ENCODE data around the gene ZFPM1. TPM values are rescaled to one million over a fixed set of nuclear protein-coding genes. Genes with fewer than 3 reads are reported as not detected.

Gene ZFPM1
- total RNA-seq, 1 donor from 2014 or later: 0.64 TPM

- no peak for DNase-seq (ENCODE audit: low read depth in 2 of 2)
Observed at GRCh38 chr16:88448461-88449266, 4.4 kb upstream of the ZFPM1 start.

GRCh38 chr16:88449267-88449561 is 3.9 kb upstream of the ZFPM1 start:
- no peak for DNase-seq (ENCODE audit: low read depth in 2 of 2)

- peak in 1 of 2 donors; percentile 28 for DNase-seq (ENCODE audit: low read depth in 2 of 2)
Observed at GRCh38 chr16:88451586-88452481, 1.2 kb upstream of the ZFPM1 start.

- peak; percentile 81 to 96 for DNase-seq (ENCODE audit: low read depth in 2 of 2)
Observed at GRCh38 chr16:88452482-88453216, 431 bp upstream of the ZFPM1 start.

GRCh38 chr16:88453611-88454522 is 787 bp downstream of the ZFPM1 start:
- DNase-seq (ENCODE audit: low read depth in 2 of 2): peak in 1 of 2 donors; percentile 25

- peak in 1 of 2 donors; percentile 33 for DNase-seq (ENCODE audit: low read depth in 2 of 2)
Observed at GRCh38 chr16:88454523-88454947, 1.5 kb downstream of the ZFPM1 start.

GRCh38 chr16:88455610-88456355 is 2.7 kb downstream of the ZFPM1 start:
- peak in 1 of 2 donors; percentile 48 for DNase-seq (ENCODE audit: low read depth in 2 of 2)

- DNase-seq (ENCODE audit: low read depth in 2 of 2): no peak
Observed at GRCh38 chr16:88456356-88457292, 3.5 kb downstream of the ZFPM1 start.

- no peak for DNase-seq (ENCODE audit: low read depth in 2 of 2)
Observed at GRCh38 chr16:88458039-88458772, 5.1 kb downstream of the ZFPM1 start.

- DNase-seq (ENCODE audit: low read depth in 2 of 2): no peak
Observed at GRCh38 chr16:88458773-88459235, 5.7 kb downstream of the ZFPM1 start.

GRCh38 chr16:88459366-88460073 is 6.4 kb downstream of the ZFPM1 start:
- DNase-seq (ENCODE audit: low read depth in 2 of 2): no peak

GRCh38 chr16:88460496-88461330 is 7.6 kb downstream of the ZFPM1 start:
- no peak for DNase-seq (ENCODE audit: low read depth in 2 of 2)

- DNase-seq (ENCODE audit: low read depth in 2 of 2): no peak
Observed at GRCh38 chr16:88461331-88462269, 8.5 kb downstream of the ZFPM1 start.

GRCh38 chr16:88462396-88462795 is 9.3 kb downstream of the ZFPM1 start:
- DNase-seq (ENCODE audit: low read depth in 2 of 2): no peak

- no peak for DNase-seq (ENCODE audit: low read depth in 2 of 2)
Observed at GRCh38 chr16:88463411-88463810, 10.3 kb downstream of the ZFPM1 start.

Data from dermis microvascular lymphatic vessel endothelial cell (primary cell).